MCF 10A (cell line): ENCODE measurements around the gene CORO1C. TPM values are rescaled to one million over a fixed set of nuclear protein-coding genes. Genes with fewer than 3 reads are reported as not detected.

Experiments used
- BruUV-seq: library from RNA; stranded (reverse); fragments of 400-500 nt; replicated peaks from 2 replicates; lab custom pipeline; 2021; lab: Mats Ljungman, UMichigan
- CTCF ChIA-PET: fragments of 300-600 bp; sonication (Branson Sonifier 250); formaldehyde crosslinking; extraction: SDS; loops from one replicate; lab custom pipeline; 2021; ENCODE audit warnings: antibody characterized with exemption, inconsistent platforms; lab: Yijun Ruan, JAX
- POLR2A ChIA-PET: fragments of 300-600, 350-650 bp; sonication (Branson Sonifier 250); formaldehyde crosslinking; extraction: SDS; loops from one replicate; lab custom pipeline; 2020; ENCODE audit warnings: antibody characterized with exemption, inconsistent platforms; lab: Yijun Ruan, JAX
- DNase-seq: peaks from one replicate; pipeline ENCODE4 v3.0.0-alpha.2; 2018; ENCODE audit not compliant: unreplicated experiment
- H3K27ac Mint-ChIP-seq: one replicate; pipeline ENCODE4 v1.8.0; 2022; ENCODE audit warnings: mild to moderate bottlenecking, low read depth, mixed read lengths; ENCODE audit not compliant: unreplicated experiment
- H3K27me3 Mint-ChIP-seq: one replicate; pipeline ENCODE4 v1.8.0; 2022; ENCODE audit warnings: mixed read lengths; ENCODE audit not compliant: insufficient read depth, unreplicated experiment
- H3K36me3 Mint-ChIP-seq: one replicate; pipeline ENCODE4 v1.8.0; 2022; ENCODE audit warnings: mild to moderate bottlenecking, moderate library complexity, mixed read lengths; ENCODE audit not compliant: insufficient read depth, unreplicated experiment
- H3K4me1 Mint-ChIP-seq: one replicate; pipeline ENCODE4 v1.8.0; 2022; ENCODE audit warnings: mixed read lengths; ENCODE audit not compliant: insufficient read depth, unreplicated experiment
- H3K4me3 Mint-ChIP-seq: one replicate; pipeline ENCODE4 v1.8.0; 2022; ENCODE audit warnings: mild to moderate bottlenecking, moderate library complexity, mixed read lengths; ENCODE audit not compliant: unreplicated experiment
- H3K9me3 Mint-ChIP-seq: one replicate; pipeline ENCODE4 v1.8.0; 2022; ENCODE audit warnings: mixed read lengths; ENCODE audit not compliant: unreplicated experiment
- CTCF ChIP-seq: fragments of 200-600 bp; IDR thresholded peaks from one replicate; pipeline ENCODE4 v1.8.0; 2022; ENCODE audit warnings: antibody characterized with exemption, mild to moderate bottlenecking; ENCODE audit not compliant: unreplicated experiment
- intact Hi-C: fragments of 100-400 bp; cut with micrococcal nuclease; formaldehyde crosslinking; loops from 2 replicates; pipeline ENCODE4 v1.14.1; 2022
- total RNA-seq: library from RNA; stranded (reverse); gene quantifications from 2 replicates; pipeline ENCODE4 v1.2.3, GENCODE V29; 2022

Gene CORO1C
- total RNA-seq, 1 experiment from 2014 or later = 130 TPM

GRCh38 chr12:108729612-108730364 lies 1.5 kb downstream of the CORO1C start:
- intact Hi-C loops = loop anchor here (1.0 to 5.0 kb wide), 5 partner anchors 33 to 167 kb away; partner anchors contain the start of genes ISCU and SART3
- no peaks in the 10 kb centered on the region for H3K27me3 Mint-ChIP-seq

GRCh38 chr12:108728820-108729611 lies 2.3 kb downstream of the CORO1C start:
- Mint-ChIP-seq H3K4me1 (peaks cover 46% of the 10 kb centered on the region), H3K36me3 (peaks cover 7% of the 10 kb centered on the region), H3K4me3 (peak overlapping the region; percentile 90), H3K27me3 (no peaks in the 10 kb centered on the region), H3K27ac (peak overlapping the region; percentile 87), H3K9me3 (no peaks in the 10 kb centered on the region)
- POLR2A ChIA-PET = interaction anchor here (0.6 to 10.8 kb wide), 8 partner anchors 23 to 166 kb away, joined by 3 to 151 read pairs (median 4); partner anchors contain the start of gene ISCU
- intact Hi-C loops = loop anchor here (1.0 kb wide), 2 partner anchors 33 to 65 kb away; no protein-coding TSS in a partner anchor
- no peak for DNase-seq
- CTCF ChIA-PET = interaction anchor here (1.0 kb wide), 1 partner anchor 30 kb away, joined by 5 read pairs; no protein-coding TSS in a partner anchor
- BruUV-seq = no TSS peak
- TF ChIP-seq CTCF = no peak

More at GRCh38 chr12:108729612-108730364, 1.5 kb downstream of the CORO1C start:
- TF ChIP-seq CTCF = no peak
- Mint-ChIP-seq H3K27ac (peak overlapping the region; percentile 87), H3K4me3 (peak overlapping the region; percentile 90), H3K9me3 (no peaks in the 10 kb centered on the region), H3K36me3 (peaks cover 7% of the 10 kb centered on the region), H3K4me1 (peaks cover 46% of the 10 kb centered on the region)
- ChIA-PET CTCF (interaction anchor here (0.9 to 1.3 kb wide), 3 partner anchors 37 to 74 kb away, joined by 3 to 11 read pairs (median 3); no protein-coding TSS in a partner anchor), POLR2A (interaction anchor here (0.6 to 6.3 kb wide), 12 partner anchors 9 to 166 kb away, joined by 3 to 179 read pairs (median 6); no protein-coding TSS in a partner anchor)
- TSS peak; percentile 47 for BruUV-seq
- peak; percentile 49 for DNase-seq

- H3K27ac Mint-ChIP-seq = peak overlapping the region; percentile 87
- POLR2A ChIA-PET = interaction anchor here (0.6 to 10.8 kb wide), 10 partner anchors 13 to 165 kb away, joined by 3 to 151 read pairs (median 4); partner anchors contain the start of gene ISCU
- no peaks in the 10 kb centered on the region for H3K9me3 Mint-ChIP-seq
- H3K4me1 Mint-ChIP-seq = peaks cover 53% of the 10 kb centered on the region
- no peak for DNase-seq
- H3K36me3 Mint-ChIP-seq = peaks cover 7% of the 10 kb centered on the region
- H3K27me3 Mint-ChIP-seq = no peaks in the 10 kb centered on the region
- intact Hi-C loops = no loop called here
- no TSS peak for BruUV-seq
- H3K4me3 Mint-ChIP-seq = peak overlapping the region; percentile 90
- CTCF ChIA-PET = interaction anchor here (0.7 to 1.4 kb wide), 4 partner anchors 18 to 175 kb away, joined by 3 to 5 read pairs (median 4); no protein-coding TSS in a partner anchor
- TF ChIP-seq CTCF = no peak
Observed at GRCh38 chr12:108727868-108728735, 3.2 kb downstream of the CORO1C start.
